HG03095 (cell line): ENCODE results near the gene ZNF563.

Experiments used
- ATAC-seq: cut with Tn5 transposase; IDR thresholded peaks from one replicate; pipeline ENCODE4 v1.9.1; 2021; ENCODE audit warnings: moderate library complexity; ENCODE audit not compliant: unreplicated experiment

ZNF563 gene

DNA sequence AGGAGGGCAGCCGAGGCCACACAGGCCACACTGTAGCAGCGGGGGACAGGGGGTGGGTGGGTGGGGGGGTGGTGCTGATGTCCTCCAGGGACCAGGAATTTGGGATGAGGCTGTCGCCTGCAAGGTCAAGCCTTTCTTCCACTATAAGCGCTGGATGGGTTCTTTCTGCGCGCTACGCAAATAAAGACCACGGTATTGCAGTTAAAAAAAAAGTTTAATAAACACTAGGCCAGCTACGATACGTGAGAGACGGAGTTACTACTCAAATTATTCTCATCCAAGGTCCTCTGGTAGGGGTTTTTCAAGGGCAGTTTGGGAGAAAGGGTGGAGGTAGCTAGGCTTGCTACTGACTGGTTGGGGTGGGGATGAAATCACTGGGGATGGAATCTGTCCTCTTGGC lies 38.2 kb downstream of the ZNF563 start:
- peak; percentile 4 for ATAC-seq

DNA sequence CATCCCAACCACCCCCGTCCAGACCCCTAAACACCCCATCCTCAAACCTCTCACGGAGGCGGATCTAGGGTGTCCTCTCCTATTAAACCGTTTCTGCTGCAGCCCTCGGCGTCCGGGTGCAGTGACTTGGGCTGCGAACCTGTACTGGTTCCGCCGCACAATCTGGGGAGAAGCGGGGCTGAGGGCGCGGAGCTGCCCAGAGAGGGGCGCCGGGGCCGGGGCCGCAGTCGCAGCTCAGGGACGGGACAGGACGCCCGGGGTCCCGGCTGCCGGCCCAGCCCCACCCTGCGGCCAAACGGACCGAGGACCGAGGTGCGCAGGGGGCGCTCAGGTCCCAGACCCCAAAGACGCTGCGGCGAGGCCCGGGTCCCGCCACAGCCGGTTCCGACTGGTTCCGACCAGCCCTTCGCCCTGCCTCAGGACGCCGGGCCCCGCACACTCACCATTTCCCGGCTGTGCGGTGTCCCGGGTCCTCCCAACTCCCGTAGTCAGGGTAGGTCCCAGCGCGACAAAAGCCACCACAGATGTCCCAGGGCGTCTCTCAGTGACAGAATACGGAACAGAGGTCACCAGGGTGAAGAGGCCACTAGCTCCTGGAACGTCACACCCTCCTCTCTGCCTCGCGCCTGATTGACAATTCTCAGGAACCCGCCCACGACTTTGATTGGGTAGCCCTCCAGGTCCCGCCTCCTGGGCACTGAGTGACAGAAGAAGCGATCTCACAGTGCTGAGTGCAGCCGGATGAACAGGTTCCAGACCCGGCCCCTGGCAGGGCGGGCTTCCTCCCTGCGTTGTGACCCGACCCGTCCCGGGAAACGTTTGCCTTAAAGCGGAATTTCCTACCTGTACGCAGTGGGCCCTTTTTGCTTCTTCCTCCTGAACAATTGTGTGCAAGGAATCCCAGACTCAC lies 38.9 kb downstream of the ZNF563 start, which contains the start of gene ZNF44:
Gene ZNF44 (minus strand): TSS at position 635 of the 910 bp plus-strand sequence. CDS start 189 bp downstream, at position 446.
- ATAC-seq = peak; percentile 88

DNA sequence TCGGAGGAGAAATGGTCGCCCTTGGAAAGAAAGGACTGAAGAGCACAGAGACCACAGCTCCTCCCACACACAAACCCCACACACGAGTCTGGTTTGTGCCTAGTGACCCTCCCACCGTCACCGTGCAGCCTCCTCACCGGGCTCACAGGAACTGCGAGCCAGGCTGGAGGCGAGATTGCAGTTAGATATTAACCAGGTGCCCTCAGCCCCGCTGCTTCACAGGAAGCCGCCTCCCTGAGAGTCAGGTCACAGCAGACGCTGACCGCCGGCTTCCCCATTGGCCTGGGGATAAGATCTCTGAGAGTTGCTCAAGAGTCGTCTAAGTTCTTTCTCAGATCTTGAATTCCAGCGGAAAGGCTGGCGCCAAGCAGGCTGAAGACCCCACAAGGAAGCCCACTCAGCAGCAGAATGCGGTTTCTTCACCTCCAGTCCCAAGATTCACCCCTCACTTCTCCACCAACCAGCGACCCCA lies 39.6 kb downstream of the ZNF563 start:
- ATAC-seq = peak; percentile 43

DNA sequence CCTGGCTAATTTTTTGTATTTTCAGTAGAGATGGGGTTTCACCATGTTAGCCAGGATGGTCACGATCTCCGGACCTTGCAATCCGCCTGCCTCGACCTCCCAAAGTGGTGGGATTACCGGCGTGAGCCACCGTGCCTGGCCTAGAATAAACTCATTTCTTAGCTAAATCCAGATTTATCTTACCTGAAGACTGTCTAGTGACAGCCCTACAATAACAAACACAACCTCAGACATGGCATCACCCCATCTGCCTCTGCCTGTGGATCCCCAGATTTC lies 43.7 kb downstream of the ZNF563 start:
- ATAC-seq = no peak

DNA sequence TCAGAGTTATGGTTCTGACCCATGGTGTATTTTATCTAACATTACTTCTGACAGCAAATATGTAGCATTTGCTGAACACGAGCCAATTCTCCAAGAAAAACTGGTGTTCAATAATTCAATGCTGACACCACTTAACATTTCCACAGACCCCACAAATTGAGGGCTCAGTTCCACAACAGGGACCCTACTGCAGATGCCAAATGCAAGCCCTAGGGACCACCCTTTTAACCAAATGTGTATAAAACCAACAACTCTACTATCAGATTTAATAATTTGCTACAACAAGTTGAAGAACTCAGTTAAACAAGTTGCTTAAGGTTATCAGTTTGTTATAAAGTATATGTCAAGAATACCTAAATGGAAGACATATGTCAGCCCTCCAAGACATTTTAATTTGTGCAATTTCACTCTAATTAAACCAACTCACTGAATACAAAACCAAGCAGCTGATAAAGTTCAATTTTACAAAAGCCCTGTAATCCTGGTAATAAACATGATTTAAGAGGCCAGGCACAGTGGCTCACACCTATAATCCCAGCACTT lies 45.4 kb downstream of the ZNF563 start:
- ATAC-seq = no peak

DNA sequence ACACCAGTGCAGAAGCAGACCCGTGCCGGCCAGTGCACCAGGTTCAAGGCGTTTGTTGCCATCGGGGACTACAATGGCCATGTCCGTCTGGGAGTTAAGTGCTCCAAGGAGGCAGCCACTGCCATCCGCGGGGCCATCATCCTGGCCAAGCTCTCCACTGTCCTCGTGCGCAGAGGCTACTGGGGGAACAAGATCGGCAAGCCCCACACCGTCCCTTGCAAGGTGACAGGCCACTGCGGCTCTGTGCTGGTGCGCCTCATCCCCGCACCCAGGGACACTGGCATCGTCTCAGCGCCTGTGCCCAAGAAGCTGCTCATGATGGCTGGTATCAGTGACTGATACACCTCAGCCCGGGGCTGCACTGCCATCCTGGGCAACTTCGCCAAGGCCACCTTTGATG lies 48.8 kb downstream of the ZNF563 start:
- no peak for ATAC-seq

DNA sequence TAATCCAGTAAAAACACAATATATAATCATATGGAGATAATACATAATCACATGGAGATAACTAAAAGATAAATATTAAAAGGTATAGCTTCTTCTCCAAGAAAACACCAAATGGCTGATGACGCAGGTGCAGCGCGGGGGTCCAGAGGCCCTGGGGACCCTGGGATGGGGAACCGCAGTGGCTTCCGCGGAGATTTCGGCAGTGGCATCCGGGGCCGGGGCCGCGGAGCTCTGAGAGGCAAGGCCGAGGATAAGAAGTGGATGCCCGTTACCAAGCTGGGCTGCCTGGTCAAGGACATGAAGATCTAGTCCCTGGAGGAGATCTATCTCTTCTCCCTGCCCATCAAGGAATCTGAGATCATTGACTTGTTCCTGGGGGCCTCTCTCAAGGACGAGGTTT lies 49.2 kb downstream of the ZNF563 start:
- no peak for ATAC-seq

DNA sequence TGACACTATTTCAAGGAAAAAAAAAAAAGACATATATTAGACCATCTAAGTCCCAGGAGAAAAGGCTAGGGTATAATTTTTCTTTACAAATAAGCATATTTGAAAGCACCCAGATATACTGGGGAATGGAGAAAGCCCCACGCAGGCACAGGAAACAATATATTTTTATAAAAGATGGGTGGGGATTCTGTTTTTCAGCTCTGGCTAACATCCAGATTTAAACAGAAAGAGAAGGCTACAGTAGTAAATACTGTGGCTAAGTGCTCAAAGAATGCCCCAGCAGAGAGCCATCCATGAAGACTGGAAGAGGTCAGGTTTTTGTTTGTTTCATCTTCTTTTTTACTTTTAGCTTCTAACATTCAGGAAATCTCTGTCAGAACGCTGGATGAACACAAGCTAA lies 54.7 kb downstream of the ZNF563 start:
- ATAC-seq = no peak

DNA sequence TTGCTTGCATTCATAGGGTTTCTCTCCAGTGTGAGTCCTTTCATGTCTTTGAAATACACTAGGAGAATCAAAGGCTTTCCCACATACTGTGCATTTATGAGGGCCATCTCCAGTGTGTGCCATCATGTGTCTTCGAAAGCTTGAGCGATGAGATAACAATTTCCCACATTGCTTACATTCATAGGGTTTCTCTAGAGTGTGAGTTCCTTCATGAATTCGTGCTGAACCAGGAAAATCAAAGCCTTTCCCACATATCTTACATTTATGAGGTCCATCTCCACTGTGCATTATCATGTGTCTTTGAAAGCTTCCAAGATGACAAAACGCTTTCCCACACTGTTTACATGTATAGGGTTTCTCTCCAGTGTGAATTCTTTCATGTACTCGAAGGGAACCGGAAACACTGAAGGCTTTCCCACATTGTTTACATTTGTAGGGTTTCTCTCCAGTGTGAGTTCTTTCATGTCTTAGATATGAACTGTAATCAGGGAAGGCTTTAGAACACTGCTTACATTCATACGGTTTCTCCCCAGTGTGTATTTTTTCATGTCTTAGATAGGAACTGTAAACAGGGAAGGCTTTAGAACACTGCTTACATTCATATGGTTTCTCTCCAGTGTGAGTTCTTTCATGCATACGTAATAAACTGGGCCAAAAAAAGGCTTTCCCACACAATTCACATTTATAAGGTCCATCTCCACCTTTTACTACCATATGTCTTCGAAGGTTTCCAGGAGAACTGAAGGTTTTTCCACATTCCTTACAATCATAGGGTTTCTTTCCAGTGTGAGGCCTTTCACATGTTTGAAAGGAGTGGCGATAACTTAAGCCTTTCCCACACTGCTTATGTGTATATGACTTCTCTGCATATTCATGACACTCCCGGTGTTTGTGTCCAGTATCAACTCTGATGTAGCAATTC lies 60.2 kb downstream of the ZNF563 start:
- no peak for ATAC-seq

DNA sequence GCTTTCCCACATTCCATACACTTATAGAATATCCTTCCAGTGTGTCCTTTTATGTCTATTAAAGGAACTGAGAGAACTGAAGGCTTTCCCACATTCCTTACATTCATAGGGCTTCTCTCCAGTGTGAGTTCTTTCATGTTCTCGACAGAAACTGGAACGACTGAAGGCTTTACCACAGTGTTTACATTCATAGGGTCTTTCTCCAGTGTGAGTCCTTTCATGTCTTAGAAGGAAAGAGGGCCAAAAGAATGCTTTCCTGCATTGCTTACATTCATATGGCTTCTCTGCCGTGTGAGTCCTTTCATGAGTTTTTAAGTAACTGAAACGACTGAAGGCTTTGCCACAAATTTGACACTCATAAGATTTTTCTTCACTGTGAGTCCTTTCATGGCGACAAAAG lies 61.0 kb downstream of the ZNF563 start:
- no peak for ATAC-seq

DNA sequence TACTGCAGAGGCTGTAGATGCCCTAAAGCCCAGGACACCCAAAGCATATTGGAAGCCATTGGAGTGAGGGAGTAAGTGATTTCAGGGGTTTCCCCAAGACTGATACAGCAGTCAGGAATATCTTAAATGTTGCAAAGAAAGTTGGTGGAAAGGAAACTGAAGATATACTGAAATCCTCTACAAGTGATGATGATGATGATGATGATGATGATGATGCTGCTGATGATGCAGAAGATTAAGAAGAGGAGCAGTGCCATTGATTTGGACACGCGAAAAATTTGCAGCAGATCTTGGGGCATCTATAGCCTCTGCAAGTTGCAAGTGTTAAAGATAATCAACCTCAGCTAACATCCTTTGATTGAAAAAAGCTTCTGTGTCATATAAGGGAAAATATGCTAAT lies 62.6 kb downstream of the ZNF563 start:
- ATAC-seq = no peak
